Left cardiac atrium (tissue), 4 donors: ENCODE data around the gene ZMYM5. TPM values are rescaled to one million over a fixed set of nuclear protein-coding genes. Genes with fewer than 3 reads are reported as not detected.
A peak's percentile ranks its signal among the peaks of the same experiment; 100 is the strongest.
"Not testable (repeated sequence)": the region's sequence is repeated elsewhere in the genome, so short reads cannot be mapped to it uniquely, and the experiment has no call there.

Experiments
- ATAC-seq, 2 donors: fragments of 200-7000 bp; cut with Tn5 transposase; one replicate each; pipeline ENCODE4 v1.9.1; 2020; ENCODE audit warnings: mild to moderate bottlenecking in 2 of 2, moderate library complexity in 2 of 2
- DNase-seq: peaks from one replicate; pipeline ENCODE4 v3.0.0-alpha.2; 2020
- intact Hi-C, 2 donors: fragments of 100-400 bp; cut with DNase I; formaldehyde crosslinking; loops; one replicate each; pipeline versions ENCODE4 v1.14.1 to v1.15.1; 2022 to 2023
- long read RNA-seq: library from polyadenylated mRNA; unstranded; transcript quantifications from one replicate; pipeline ENCODE4 v2.0.0, GENCODE V29; 2021
- total RNA-seq, 2 donors: library from RNA; stranded (reverse); fragmentation: NEBNext Ultra II Directional; extraction: Animal tissue kit (Norgen Biotek cat#: 25700); gene quantifications; one replicate each; pipeline ENCODE4 v1.2.1, GENCODE V29; 2021
- donor health status: DM: no; HTN: yes; CAD: no.
- donor health status: DM: no; HTN: yes; CAD: no; lungs with severe emphysema.
- donor health status: DM: yes; HTN: yes; CAD: no.
- donor health status: Dilated cardiomyopathy.

The ZMYM5 gene
- total RNA-seq: 1 to 10 TPM; 6.4 to 8.7 TPM
- long read RNA-seq, transcript ZMYM5-201 (8 exons, 3,268 nt): major isoform, 8 of 13 reads
- long read RNA-seq, partial matches to known transcripts: 0 of 13 reads
- long read RNA-seq, other reads (novel, unspliced or antisense): 5 of 13 reads

DNA sequence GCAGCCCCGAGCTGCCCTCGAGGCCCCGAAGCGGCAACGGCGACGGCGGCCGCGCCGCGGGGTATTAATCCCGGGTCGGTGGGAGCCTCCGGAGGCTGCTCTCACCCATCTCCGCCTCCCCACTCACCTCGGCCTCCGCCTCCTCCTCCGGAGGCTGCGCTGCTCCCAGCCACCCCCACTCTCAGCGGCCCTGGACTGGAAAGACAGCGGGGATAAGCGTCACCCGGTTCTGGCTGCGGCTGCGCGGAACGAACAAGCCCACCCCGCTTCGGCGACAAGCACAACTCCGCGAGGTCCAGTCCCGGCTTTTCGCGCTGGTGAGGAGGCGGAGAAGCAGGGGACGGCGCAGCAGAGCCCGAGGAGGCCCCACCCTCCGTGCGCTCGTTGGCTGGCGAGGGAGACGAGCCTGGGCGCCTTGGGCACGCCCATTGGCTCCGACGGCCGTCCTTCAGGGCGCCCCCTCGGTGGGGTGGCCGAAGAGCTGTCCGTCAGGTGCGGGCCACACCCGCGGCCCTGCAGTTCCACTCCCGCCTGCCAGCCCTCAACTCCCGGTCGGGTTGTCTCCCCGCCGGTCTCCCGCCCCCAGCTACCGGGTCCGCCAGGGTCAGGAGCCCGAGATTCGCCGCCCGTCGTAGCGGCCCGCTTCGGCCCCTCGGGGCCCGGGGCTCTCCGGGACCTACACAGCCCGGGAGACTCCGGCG lies at the start of gene ZMYM5:
ZMYM5 (minus strand) TSS at position 327 of the 701 bp plus-strand sequence. CDS start 11,469 bp downstream, outside the sequence.
- peak; percentile 98 for DNase-seq
- peak; percentile 96 to 97 for ATAC-seq
- intact Hi-C loops: loop anchor here in 1 of 2 donors (5.0 to 10.0 kb wide), 2 partner anchors 79 to 94 kb away; partner anchors contain the start of genes PSPC1 and ZMYM2

- ATAC-seq (no peak), DNase-seq (no peak)
- intact Hi-C loops: no loop called here
Observed at GRCh38 chr13:19910336-19911072, 47.1 kb upstream of the ZMYM5 start.

DNA sequence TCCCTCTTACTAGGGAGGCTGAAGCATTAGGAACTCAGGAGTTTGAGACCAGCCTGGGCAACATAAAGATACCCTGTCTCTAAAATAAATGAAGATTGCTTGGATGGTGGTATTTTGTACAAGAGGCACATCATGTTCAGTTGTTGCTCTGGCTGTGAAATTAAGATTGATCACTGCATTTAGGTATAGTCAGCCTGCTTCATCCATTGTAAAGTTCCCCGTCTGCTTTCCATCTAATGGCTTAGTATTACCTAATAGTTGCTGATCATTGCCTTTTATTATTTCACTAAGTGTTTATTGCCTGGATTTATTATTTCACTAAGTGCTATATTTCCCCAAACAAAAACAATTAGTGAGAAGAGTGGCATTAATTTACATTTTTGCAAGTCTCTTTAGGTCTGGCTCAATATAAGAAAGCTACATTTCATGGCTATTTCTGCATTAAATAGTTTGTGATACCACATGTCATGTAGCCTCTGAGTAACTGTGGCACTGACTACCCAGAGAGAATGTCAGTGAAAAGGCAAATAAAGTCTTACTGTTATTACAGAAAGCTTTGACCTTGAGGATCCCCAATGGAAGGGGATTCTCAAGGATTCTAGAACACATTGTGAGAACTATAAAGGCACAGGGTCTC lies 45.0 kb upstream of the ZMYM5 start:
- ATAC-seq: no peak
- intact Hi-C loops: no loop called here
- no peak for DNase-seq

DNA sequence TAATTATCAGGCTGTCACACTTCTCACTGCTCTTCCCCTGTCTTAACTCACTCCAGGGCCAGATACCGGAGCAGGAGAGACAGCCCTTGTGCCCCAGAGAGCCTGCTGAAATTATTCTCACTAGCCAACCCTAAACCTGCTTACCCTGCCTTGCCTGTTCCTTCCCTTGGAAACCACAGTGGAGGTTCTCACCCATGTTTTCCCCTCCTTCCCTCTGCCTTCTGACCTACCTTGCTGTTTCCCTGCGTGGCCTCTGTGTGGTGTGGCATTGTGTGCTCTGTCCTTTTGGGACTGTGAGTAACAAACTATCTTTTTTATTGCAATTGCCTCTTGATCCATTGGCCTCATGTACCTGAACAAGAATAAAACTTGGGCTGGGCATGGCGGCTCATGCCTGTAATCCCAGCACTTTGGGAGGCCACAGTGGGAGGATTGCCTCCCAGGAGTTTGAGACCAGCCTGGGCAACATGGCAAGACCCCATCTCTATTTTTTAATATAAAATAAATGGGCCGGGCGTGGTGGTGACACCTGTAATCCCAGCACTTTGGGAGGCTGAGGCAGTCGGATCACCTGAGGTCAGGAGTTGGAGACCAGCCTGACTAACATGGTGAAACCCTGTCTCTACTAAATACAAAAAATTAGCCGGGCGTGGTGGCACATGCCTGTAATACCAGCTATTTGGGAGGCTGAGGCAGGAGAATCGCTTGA lies 42.2 kb upstream of the ZMYM5 start:
- ATAC-seq, DNase-seq, intact Hi-C loops: not testable (repeated sequence)

- ATAC-seq: no peak
- intact Hi-C loops: no loop called here
- no peak for DNase-seq
Observed at GRCh38 chr13:19890030-19890429, 26.6 kb upstream of the ZMYM5 start.

- DNase-seq: no peak
- intact Hi-C loops: no loop called here
- no peak for ATAC-seq
Observed at GRCh38 chr13:19888799-19889198, 25.4 kb upstream of the ZMYM5 start.

- ATAC-seq (no peak), DNase-seq (no peak)
- intact Hi-C loops: no loop called here
Observed at GRCh38 chr13:19882231-19882630, 18.8 kb upstream of the ZMYM5 start.

DNA sequence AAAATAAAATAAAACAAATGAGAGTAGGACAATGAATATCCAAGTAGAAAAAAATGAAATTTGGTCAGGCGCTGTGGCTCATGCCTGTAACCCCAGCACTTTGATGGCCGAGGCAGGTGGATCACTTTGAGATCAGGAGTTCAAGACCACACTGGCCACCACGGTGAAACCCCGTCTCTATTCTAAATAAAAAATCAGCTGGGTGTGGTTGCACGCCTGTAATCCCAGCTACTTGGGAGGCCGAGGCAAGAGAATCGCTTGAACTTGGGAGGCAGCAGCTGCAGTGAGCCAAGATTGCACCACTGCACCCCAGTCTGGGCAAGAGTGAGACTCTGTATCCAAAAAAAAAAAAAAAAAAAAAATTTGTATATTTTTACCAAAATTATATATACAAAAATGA lies 18.2 kb upstream of the ZMYM5 start:
- DNase-seq: no peak
- intact Hi-C loops: no loop called here
- no peak for ATAC-seq

DNA sequence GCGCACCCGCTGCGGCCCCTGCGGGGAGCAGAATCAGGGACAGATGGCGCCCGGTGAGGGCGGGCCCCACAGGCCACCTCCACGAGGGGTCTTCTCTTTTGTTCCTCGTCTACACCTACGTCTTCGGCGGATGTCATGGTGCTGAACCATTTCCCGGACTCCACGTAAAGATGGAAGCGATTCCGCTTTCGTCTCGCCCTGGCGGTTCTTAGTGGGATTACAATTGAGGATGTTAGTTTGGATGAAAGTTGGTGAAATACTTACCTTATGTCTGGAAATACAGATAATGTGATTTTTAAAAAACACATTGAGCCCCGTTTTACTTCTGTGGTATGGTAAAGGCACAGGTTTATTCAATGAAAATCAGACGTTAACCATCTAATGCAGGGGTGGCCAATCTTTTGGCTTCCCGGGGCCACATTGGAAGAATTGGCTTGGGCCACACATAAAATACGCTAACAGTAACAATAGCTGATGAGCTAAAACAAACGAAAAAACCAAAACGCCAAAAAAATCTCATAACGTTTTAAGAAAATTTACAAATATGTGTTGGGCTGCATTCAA lies 1.4 kb upstream of the ZMYM5 start:
- ATAC-seq (peak; percentile 1), DNase-seq (peak; percentile 68)
- intact Hi-C loops: loop anchor here in 1 of 2 donors (5.0 to 10.0 kb wide), 2 partner anchors 80 to 92 kb away; partner anchors contain the start of genes PSPC1 and ZMYM2

GRCh38 chr13:19864024-19864745 lies 736 bp upstream of the ZMYM5 start:
- ATAC-seq: peak; percentile 42 to 55
- intact Hi-C loops: loop anchor here in 1 of 2 donors (5.0 to 10.0 kb wide), 2 partner anchors 79 to 93 kb away; partner anchors contain the start of genes PSPC1 and ZMYM2
- peak; percentile 83 for DNase-seq

DNA sequence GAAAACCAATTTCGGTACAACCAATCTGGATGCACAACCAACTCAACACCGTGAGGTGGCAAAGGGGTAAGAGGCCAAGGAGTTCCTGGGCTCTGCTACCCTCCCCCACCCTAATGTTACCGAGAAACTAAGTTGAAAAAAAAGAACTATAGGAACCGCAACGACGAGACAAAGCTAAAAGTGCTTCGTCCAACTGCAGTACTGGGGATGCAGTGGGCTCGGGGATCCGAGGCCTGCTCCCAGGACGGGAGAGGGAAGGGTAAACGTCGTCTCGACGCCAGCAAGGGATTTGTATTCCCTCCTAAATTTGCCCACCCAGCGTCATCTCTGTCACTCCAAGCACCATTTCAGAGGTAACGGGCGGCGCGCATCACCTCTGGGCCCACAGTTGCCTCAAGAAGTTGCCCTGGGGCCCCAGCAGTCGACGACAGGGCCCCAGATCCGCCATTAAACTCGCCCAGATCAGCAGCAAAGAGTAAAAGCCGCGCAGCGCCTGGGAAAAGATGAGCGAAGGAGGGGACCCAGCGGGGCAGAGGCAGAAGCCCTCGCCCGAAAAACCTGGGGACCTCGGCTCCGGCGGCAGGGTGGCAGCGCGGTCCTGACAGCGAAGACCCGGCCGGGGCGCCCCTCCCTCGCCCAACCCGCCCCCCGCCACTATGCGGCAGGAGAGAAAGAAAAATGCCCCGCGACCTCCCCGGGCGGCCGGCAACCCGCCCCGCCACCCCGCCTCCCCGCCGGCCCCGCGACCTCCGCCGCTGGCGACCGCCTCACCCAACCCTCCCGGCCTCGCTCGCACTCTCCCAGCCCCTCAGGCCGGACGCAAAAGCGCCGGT lies 752 bp downstream of the ZMYM5 start:
- ATAC-seq (peak in 1 of 2 donors; percentile 4), DNase-seq (peak; percentile 30)
- intact Hi-C loops: loop anchor here in 1 of 2 donors (5.0 to 10.0 kb wide), 2 partner anchors 78 to 95 kb away; partner anchors contain the start of genes PSPC1 and ZMYM2

GRCh38 chr13:19861762-19862161 lies 1.7 kb downstream of the ZMYM5 start:
- intact Hi-C loops: loop anchor here in 1 of 2 donors (5.0 to 10.0 kb wide), 2 partner anchors 77 to 96 kb away; partner anchors contain the start of genes PSPC1 and ZMYM2
- no peak for DNase-seq

GRCh38 chr13:19860884-19861655 lies 2.4 kb downstream of the ZMYM5 start:
- DNase-seq (no peak), ATAC-seq (no peak)
- intact Hi-C loops: loop anchor here in 1 of 2 donors (5.0 to 10.0 kb wide), 2 partner anchors 76 to 96 kb away; partner anchors contain the start of genes PSPC1 and ZMYM2

More at GRCh38 chr13:19861762-19862161, 1.7 kb downstream of the ZMYM5 start:
- no peak for ATAC-seq

GRCh38 chr13:19857637-19858036 lies 5.8 kb downstream of the ZMYM5 start:
- intact Hi-C loops, ATAC-seq, DNase-seq: not testable (repeated sequence)

GRCh38 chr13:19852766-19853165 lies 10.7 kb downstream of the ZMYM5 start:
- no peak for ATAC-seq
- no peak for DNase-seq
- intact Hi-C loops: no loop called here

GRCh38 chr13:19845758-19846157 lies 17.7 kb downstream of the ZMYM5 start:
- peak; percentile 71 to 95 for ATAC-seq
- no peak for DNase-seq
- intact Hi-C loops: no loop called here
